SH-SY5Y (cell line): ENCODE measurements around the gene EOGT.

ENCODE experiments used
- GATA2 ChIP-seq: IDR thresholded peaks from 2 replicates; pipeline ENCODE4 v1.6.1; 2011; ENCODE audit warnings: mild to moderate bottlenecking, low read depth, low read length
- GATA3 ChIP-seq: IDR thresholded peaks from 2 replicates; pipeline ENCODE4 v1.6.1; 2011; ENCODE audit warnings: low read depth, mild to moderate bottlenecking, low read length, moderate library complexity

DNA sequence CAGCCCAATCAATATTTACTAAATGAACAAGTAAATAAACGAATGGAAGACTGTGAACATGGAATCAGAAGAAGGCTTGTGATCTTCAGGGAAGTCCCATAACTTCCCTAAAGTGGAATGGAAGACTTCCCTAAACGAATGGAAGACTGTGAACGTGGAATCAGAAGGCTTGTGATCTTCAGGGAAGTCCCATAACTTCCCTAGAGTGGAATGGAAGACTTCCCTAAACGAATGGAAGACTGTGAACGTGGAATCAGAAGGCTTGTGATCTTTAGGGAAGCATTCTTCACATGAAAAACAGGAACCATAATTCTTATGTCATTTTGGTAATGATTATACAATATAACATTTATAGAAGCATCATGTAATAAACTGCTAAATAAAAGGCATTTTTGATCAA, 38.8 kb downstream of the EOGT start:
- TF ChIP-seq GATA2 (no peak), GATA3 (no peak)
